Neuronal stem cell (in vitro differentiated cells): ENCODE measurements around the gene ARAP1. TPM values are rescaled to one million over a fixed set of nuclear protein-coding genes. Genes with fewer than 3 reads are reported as not detected.

Experiments
- DNase-seq: peaks from one replicate; pipeline ENCODE4 v3.0.0-alpha.2; 2013; ENCODE audit warnings: low spot score
- H2AFZ ChIP-seq: one replicate; pipeline ENCODE4 v1.6.1; 2013; ENCODE audit warnings: mild to moderate bottlenecking, low read length, inconsistent platforms
- H2AK5ac ChIP-seq: 2 replicates; pipeline ENCODE4 v1.6.1; 2013; ENCODE audit warnings: low read depth, mild to moderate bottlenecking, inconsistent platforms, low read length, moderate library complexity, mixed read lengths
- H2BK120ac ChIP-seq: 2 replicates; pipeline ENCODE4 v1.6.1; 2013; ENCODE audit warnings: low read depth, mild to moderate bottlenecking, inconsistent platforms, low read length, moderate library complexity, mixed read lengths
- H2BK12ac ChIP-seq: one replicate; pipeline ENCODE4 v1.6.1; 2013; ENCODE audit warnings: low read length, inconsistent platforms
- H2BK15ac ChIP-seq: 2 replicates; pipeline ENCODE4 v1.6.1; 2013; ENCODE audit warnings: mild to moderate bottlenecking, low read length, inconsistent platforms, mixed read lengths
- H2BK5ac ChIP-seq: one replicate; pipeline ENCODE4 v1.6.1; 2013; ENCODE audit warnings: inconsistent platforms, mild to moderate bottlenecking, low read length, moderate library complexity
- H3K14ac ChIP-seq: one replicate; pipeline ENCODE4 v1.6.1; 2013; ENCODE audit warnings: low read length, inconsistent platforms
- H3K18ac ChIP-seq: 2 replicates; pipeline ENCODE4 v1.6.1; 2013; ENCODE audit warnings: low read length, inconsistent platforms
- H3K23ac ChIP-seq: 2 replicates; pipeline ENCODE4 v1.6.1; 2013; ENCODE audit warnings: low read depth, mild to moderate bottlenecking, mixed read lengths, low read length, inconsistent platforms; ENCODE audit not compliant: poor library complexity
- H3K27ac ChIP-seq: replicated peaks from 3 replicates; pipeline ENCODE4 v1.5.1; 2013; ENCODE audit warnings: low read length, inconsistent platforms
- H3K27me3 ChIP-seq, 3 experiments: 2 replicates each; pipeline ENCODE4 v1.6.1; 2013; ENCODE audit warnings: low read length in 3 of 3, mild to moderate bottlenecking in 2 of 3, inconsistent platforms in 1 of 3, low read depth in 1 of 3, mixed read lengths in 1 of 3, moderate library complexity in 1 of 3; ENCODE audit not compliant: control insufficient read depth in 3 of 3, insufficient read depth in 3 of 3
- H3K36me3 ChIP-seq, 2 donors: replicated peaks in 1 of 2; 2 replicates each; pipeline ENCODE4 v1.6.1; 2013; ENCODE audit warnings: low read length in 2 of 2; ENCODE audit not compliant: control insufficient read depth in 2 of 2, insufficient read depth in 2 of 2
- H3K4ac ChIP-seq: 2 replicates; pipeline ENCODE4 v1.6.1; 2013; ENCODE audit warnings: inconsistent platforms, mild to moderate bottlenecking, low read length, moderate library complexity
- H3K4me1 ChIP-seq, 2 donors: 1 replicate in 1 of 2; 2 replicates in 1 of 2; pipeline ENCODE4 v1.6.1; 2013; ENCODE audit warnings: low read length in 2 of 2, low read depth in 1 of 2; ENCODE audit not compliant: control insufficient read depth in 2 of 2, insufficient read depth in 1 of 2
- H3K4me2 ChIP-seq: one replicate; pipeline ENCODE4 v1.6.1; 2013; ENCODE audit warnings: mild to moderate bottlenecking, low read length, inconsistent platforms; ENCODE audit not compliant: insufficient read depth, poor library complexity, severe bottlenecking
- H3K4me3 ChIP-seq, 2 donors: 2 replicates each; pipeline ENCODE4 v1.5.1; 2013; ENCODE audit warnings: low read length in 2 of 2, mild to moderate bottlenecking in 2 of 2, inconsistent platforms in 1 of 2, moderate library complexity in 1 of 2
- H3K79me1 ChIP-seq: one replicate; pipeline ENCODE4 v1.6.1; 2013; ENCODE audit warnings: low read depth, mild to moderate bottlenecking, inconsistent platforms, low read length, moderate library complexity
- H3K9ac ChIP-seq: one replicate; pipeline ENCODE4 v1.6.1; 2013; ENCODE audit warnings: mild to moderate bottlenecking, low read depth, low read length, inconsistent platforms; ENCODE audit not compliant: poor library complexity
- H3K9me3 ChIP-seq, 2 donors: replicated peaks in 1 of 2; 2 replicates each; pipeline versions ENCODE3 to v1.6.1; 2013; ENCODE audit warnings: low read length in 2 of 2, mild to moderate bottlenecking in 2 of 2, inconsistent platforms in 1 of 2, low read depth in 1 of 2, mixed read lengths in 1 of 2, moderate library complexity in 1 of 2; ENCODE audit not compliant: control insufficient read depth in 2 of 2, insufficient read depth in 1 of 2
- H4K8ac ChIP-seq: one replicate; pipeline ENCODE4 v1.6.1; 2013; ENCODE audit warnings: low read depth, mild to moderate bottlenecking, inconsistent platforms, low read length, moderate library complexity
- H4K91ac ChIP-seq: one replicate; pipeline ENCODE4 v1.6.1; 2013; ENCODE audit warnings: low read length, low read depth, mild to moderate bottlenecking, inconsistent platforms; ENCODE audit not compliant: poor library complexity
- WGBS, 2 donors: extraction: QIAGEN DNeasy Blood & Tissue Kit; methylation state at CpG; one replicate each; pipeline ENCODE4 v1.1.7; 2013; ENCODE audit warnings: missing lambda C conversion rate in 2 of 2, mixed read lengths in 1 of 2; ENCODE audit not compliant: insufficient read length in 2 of 2, insufficient replicate concordance in 1 of 2; ENCODE audit errors: extremely low coverage in 2 of 2; 5-methylcytosine and 5-hydroxymethylcytosine counted together
- small RNA-seq: library from polyadenylated mRNA; stranded (forward); fragments of <200 nt; extraction: miRNeasy Mini kit (QIAGEN cat#:217004); gene quantifications from one replicate; pipeline ENCODE3, GENCODE V24; 2013; ENCODE audit not compliant: insufficient read depth

Gene ARAP1

DNA sequence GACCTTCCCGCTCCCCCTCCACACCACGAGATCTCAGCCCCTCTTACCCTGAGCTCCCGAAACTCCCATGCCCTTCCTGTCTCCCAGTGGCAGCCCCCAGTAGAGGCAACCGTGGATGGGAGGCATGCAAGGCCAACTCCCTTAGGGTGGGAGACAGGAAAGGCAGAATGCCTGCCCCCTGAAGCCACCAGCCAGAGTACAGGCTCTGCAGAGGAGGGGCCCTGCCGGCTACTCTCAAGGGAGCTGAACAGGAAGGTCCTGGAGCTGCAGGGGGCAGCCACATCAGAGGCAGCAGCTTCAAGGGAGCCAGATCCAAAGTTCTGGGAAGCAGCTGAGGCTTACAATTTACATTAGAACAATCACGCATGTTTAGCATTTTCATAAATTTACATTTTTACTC, 116.3 kb downstream of the ARAP1 start:
- Histone ChIP-seq H3K9me3 (peaks cover 0 to 3% of the 10 kb centered on the region in 2 donors), H3K4me2 (no peak overlapping the region), H3K79me1 (peaks cover 1% of the 10 kb centered on the region), H2AK5ac (no peak overlapping the region), H3K9ac (no peak overlapping the region), H2BK120ac (no peak overlapping the region), H3K4ac (no peak overlapping the region), H4K91ac (no peak overlapping the region), H3K14ac (no peak overlapping the region), H3K36me3 (no peaks in the 10 kb centered on the region), H3K4me3 (no peak overlapping the region), H3K18ac (peak overlapping the region; percentile 73), H3K4me1 (peaks cover 4 to 8% of the 10 kb centered on the region in 2 donors), H2BK5ac (no peak overlapping the region), H2AFZ (no peak overlapping the region), H2BK12ac (no peak overlapping the region), H2BK15ac (no peak overlapping the region), H3K27ac (no peak overlapping the region), H3K23ac (no peak overlapping the region), H3K27me3 (peaks cover 0 to 75% (median 17%) of the 10 kb centered on the region in 3 experiments), H4K8ac (no peak overlapping the region)
- no peak for DNase-seq
- WGBS, 2 donors: no CpG with 5 or more reads among the region's 6 CpGs

DNA sequence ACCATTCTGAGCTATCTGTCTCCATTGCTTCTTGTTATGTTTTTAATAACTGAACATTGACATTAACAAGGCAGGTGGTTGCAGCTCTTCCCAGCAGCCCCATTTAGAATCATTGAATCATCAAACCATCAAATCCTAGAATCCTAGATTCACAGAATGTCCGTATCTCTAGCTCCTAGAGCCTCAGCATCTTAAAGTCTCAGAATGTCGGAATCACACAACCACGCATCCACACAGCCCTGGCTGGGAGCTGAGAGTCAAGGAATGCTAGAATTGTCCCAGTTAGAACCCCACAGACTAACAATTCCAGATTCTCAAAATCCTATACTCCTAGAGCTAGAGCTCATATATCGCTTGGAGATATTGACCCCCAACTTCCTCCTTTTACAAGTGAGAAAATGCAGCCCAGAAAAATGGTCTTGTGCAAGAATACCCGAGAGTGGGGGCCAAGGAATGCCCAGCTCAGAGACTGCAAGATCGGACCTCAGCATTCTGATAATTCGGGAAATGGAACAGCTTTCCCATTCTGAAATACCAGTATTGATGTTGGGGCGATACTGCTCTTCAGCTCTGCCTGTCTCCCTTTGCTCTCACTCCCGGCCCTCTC, 116.8 kb downstream of the ARAP1 start:
- H2BK5ac ChIP-seq: no peak overlapping the region

More for the DNA sequence above, 116.8 kb downstream of the ARAP1 start:
- Histone ChIP-seq H3K4me2 (no peak overlapping the region), H3K4me1 (peaks cover 4 to 8% of the 10 kb centered on the region in 2 donors), H3K9me3 (peaks cover 0 to 3% of the 10 kb centered on the region in 2 donors), H2AK5ac (no peak overlapping the region), H3K9ac (no peak overlapping the region), H2BK120ac (no peak overlapping the region), H3K4me3 (no peak overlapping the region), H3K4ac (no peak overlapping the region), H2BK15ac (no peak overlapping the region), H3K36me3 (no peaks in the 10 kb centered on the region), H3K27ac (no peak overlapping the region), H3K14ac (no peak overlapping the region), H4K91ac (no peak overlapping the region), H3K18ac (no peak overlapping the region), H4K8ac (no peak overlapping the region), H2AFZ (no peak overlapping the region), H3K79me1 (peaks cover under 1% of the 10 kb centered on the region), H3K23ac (no peak overlapping the region), H2BK12ac (no peak overlapping the region), H3K27me3 (peaks cover 0 to 73% (median 11%) of the 10 kb centered on the region in 3 experiments)
- DNase-seq: no peak
- WGBS, 2 donors: no CpG with 5 or more reads among the region's 9 CpGs

Small RNA genes lying within 50 kb of the gene (small RNA-seq; reads per million reads assigned to genes)
- not detected for gene MIR4692
- gene RF00019: not detected
